Sigmoid colon (tissue), 7 donors: ENCODE data around the gene ANO2. TPM values are rescaled to one million over a fixed set of nuclear protein-coding genes. Genes with fewer than 3 reads are reported as not detected.

Source experiments
- DNase-seq: peaks from one replicate; pipeline ENCODE4 v3.0.0-alpha.2; 2019
- H3K27ac ChIP-seq, 4 donors: fragments of 200-600 bp; sonication (generic); one replicate each; pipeline ENCODE4 v1.5.1; 2016 to 2019; ENCODE audit warnings: mild to moderate bottlenecking in 1 of 4
- H3K27me3 ChIP-seq, 3 donors: fragments of 200-600 bp; sonication (generic); one replicate each; pipeline ENCODE4 v1.5.1; 2019; ENCODE audit warnings: mild to moderate bottlenecking in 1 of 3
- H3K36me3 ChIP-seq, 4 donors: fragments of 200-600 bp; sonication (generic); one replicate each; pipeline ENCODE4 v1.5.1; 2016 to 2019
- H3K4me1 ChIP-seq, 4 donors: fragments of 200-600 bp; sonication (generic); one replicate each; pipeline ENCODE4 v1.5.1; 2017 to 2019
- H3K4me3 ChIP-seq, 4 donors: fragments of 200-600 bp; sonication (generic); one replicate each; pipeline ENCODE4 v1.5.1; 2017 to 2019; ENCODE audit warnings: mild to moderate bottlenecking in 2 of 4, moderate library complexity in 1 of 4
- H3K9me3 ChIP-seq, 4 donors: fragments of 200-600 bp in 3 of 4; sonication (generic) in 3 of 4; one replicate each; pipeline versions ENCODE4 v1.5.1 to v1.6.1; 2013 to 2019
- EP300 ChIP-seq, 4 donors: sonication (generic); formaldehyde crosslinking; IDR thresholded peaks; one replicate each; pipeline ENCODE4 v1.6.1; 2017; ENCODE audit warnings: antibody characterized with exemption in 4 of 4
- POLR2A ChIP-seq, 2 donors: fragments of 450-650 bp; IDR thresholded peaks; one replicate each; pipeline ENCODE4 v1.6.1; 2016; ENCODE audit warnings: antibody characterized with exemption in 2 of 2, mild to moderate bottlenecking in 2 of 2, moderate library complexity in 2 of 2
- POLR2AphosphoS5 ChIP-seq, 4 donors: sonication (generic); formaldehyde crosslinking; IDR thresholded peaks; one replicate each; pipeline ENCODE4 v1.6.1; 2017; ENCODE audit warnings: antibody characterized with exemption in 4 of 4
- WGBS, 2 donors: extraction: QIAGEN DNeasy Blood & Tissue Kit; methylation state at CpG; one replicate each; pipeline ENCODE4 v1.1.7; 2013; 5-methylcytosine and 5-hydroxymethylcytosine counted together
- intact Hi-C: fragments of 100-400 bp; cut with DNase I; formaldehyde crosslinking; loops from one replicate; pipeline ENCODE4 v1.15.1; 2023
- polyA plus RNA-seq, 3 donors: library from polyadenylated mRNA; stranded (reverse); fragments of 200-250 nt; gene quantifications; one replicate each; pipeline ENCODE4 v1.2.3, GENCODE V29; 2013
- total RNA-seq, 4 donors: library from RNA; depleted of rRNA; stranded (reverse); fragments of >200 nt; gene quantifications; one replicate each; pipeline ENCODE4 v1.1.0, GENCODE V29; 2016
- TF ChIP-seq, protein P1 (sequence below), 4 experiments: fragments of 450-650 bp in 3 of 4; fragments of 200-600 bp in 1 of 4; IDR thresholded peaks; one replicate each; pipeline ENCODE4 v1.5.1; 2016 to 2019; ENCODE audit warnings: antibody characterized with exemption in 4 of 4, mild to moderate bottlenecking in 3 of 4, moderate library complexity in 2 of 4
- donor health status: healthy with polysubstance abuse.
- donor health status: Bipolar disorder and iron deficiency.
- donor health status: healthy.

Gene ANO2
- total and polyA plus RNA-seq, 7 donors, result 0.46 to 4.3 (median 1.8) TPM; not detected in 1

DNA sequence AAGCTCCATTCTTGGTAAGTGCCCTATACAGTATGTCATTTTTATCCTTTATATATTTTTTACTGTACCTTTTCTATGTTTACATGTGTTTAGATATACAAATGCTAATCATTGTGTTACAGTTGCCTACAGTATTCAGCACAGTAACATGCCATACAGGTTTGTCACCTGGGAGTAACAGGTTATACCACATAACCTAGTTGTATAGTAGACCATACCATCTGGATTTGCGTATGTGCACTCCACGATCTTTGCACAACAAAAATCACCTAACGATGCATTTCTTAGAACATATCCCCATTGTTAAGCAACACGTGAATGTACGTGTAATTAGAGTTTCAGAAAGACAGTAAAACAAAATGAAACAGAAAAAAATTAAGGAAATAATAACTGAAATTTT is 11.9 kb upstream of the ANO2 start:
- H3K36me3 ChIP-seq, result no peaks in the 10 kb centered on the region
- TF ChIP-seq POLR2A (IDR thresholded peaks at IDR 0.05) (no peak), POLR2AphosphoS5 (IDR thresholded peaks at IDR 0.05) (no peak), EP300 (IDR thresholded peaks at IDR 0.05) (no peak)
- TF ChIP-seq, protein P1, sequence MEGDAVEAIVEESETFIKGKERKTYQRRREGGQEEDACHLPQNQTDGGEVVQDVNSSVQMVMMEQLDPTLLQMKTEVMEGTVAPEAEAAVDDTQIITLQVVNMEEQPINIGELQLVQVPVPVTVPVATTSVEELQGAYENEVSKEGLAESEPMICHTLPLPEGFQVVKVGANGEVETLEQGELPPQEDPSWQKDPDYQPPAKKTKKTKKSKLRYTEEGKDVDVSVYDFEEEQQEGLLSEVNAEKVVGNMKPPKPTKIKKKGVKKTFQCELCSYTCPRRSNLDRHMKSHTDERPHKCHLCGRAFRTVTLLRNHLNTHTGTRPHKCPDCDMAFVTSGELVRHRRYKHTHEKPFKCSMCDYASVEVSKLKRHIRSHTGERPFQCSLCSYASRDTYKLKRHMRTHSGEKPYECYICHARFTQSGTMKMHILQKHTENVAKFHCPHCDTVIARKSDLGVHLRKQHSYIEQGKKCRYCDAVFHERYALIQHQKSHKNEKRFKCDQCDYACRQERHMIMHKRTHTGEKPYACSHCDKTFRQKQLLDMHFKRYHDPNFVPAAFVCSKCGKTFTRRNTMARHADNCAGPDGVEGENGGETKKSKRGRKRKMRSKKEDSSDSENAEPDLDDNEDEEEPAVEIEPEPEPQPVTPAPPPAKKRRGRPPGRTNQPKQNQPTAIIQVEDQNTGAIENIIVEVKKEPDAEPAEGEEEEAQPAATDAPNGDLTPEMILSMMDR (IDR thresholded peaks at IDR 0.05), result no peak
- no peaks in the 10 kb centered on the region for H3K27me3 ChIP-seq
- no peak overlapping the region for H3K27ac ChIP-seq
- no peaks in the 10 kb centered on the region for H3K4me1 ChIP-seq
- intact Hi-C loops, result no loop called here
- no peaks in the 10 kb centered on the region for H3K9me3 ChIP-seq
- WGBS, 2 donors, result 89 to 96% methylated on average over 5 of the region's 5 CpGs
- H3K4me3 ChIP-seq, result no peak overlapping the region
- no peak for DNase-seq

DNA sequence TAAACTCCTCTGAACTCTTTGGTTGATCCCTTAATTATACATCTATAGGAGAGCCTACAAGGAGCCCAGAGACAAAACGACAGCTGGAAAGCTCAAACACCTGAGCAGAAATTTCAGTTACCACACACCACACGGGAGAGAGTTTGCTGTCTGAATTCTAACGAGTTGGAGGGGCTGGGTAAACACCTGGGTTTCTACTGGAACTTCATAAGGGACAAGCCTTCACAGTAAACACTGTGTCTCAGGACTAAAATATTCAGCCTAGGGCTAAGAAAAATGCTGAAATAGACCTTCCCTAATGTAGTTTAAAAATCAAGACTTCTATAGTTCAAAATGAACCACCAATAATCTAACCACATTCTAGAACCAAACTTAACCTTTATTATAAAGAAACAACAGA is 9.6 kb upstream of the ANO2 start:
- no peak overlapping the region for H3K27ac ChIP-seq
- WGBS, 2 donors, result 16 to 47% methylated on average over 3 of the region's 3 CpGs
- H3K36me3 ChIP-seq, result no peaks in the 10 kb centered on the region
- peaks cover 0 to 5% (median 0%) of the 10 kb centered on the region in 3 donors for H3K27me3 ChIP-seq
- no peaks in the 10 kb centered on the region for H3K9me3 ChIP-seq
- intact Hi-C loops, result no loop called here
- DNase-seq, result no peak
- TF ChIP-seq POLR2AphosphoS5 (IDR thresholded peaks at IDR 0.05), result no peak
- TF ChIP-seq EP300 (IDR thresholded peaks at IDR 0.05), result no peak
- no peak for TF ChIP-seq POLR2A (IDR thresholded peaks at IDR 0.05)
- TF ChIP-seq, protein P1 (IDR thresholded peaks at IDR 0.05), result no peak
- no peaks in the 10 kb centered on the region for H3K4me1 ChIP-seq
- H3K4me3 ChIP-seq, result no peak overlapping the region

DNA sequence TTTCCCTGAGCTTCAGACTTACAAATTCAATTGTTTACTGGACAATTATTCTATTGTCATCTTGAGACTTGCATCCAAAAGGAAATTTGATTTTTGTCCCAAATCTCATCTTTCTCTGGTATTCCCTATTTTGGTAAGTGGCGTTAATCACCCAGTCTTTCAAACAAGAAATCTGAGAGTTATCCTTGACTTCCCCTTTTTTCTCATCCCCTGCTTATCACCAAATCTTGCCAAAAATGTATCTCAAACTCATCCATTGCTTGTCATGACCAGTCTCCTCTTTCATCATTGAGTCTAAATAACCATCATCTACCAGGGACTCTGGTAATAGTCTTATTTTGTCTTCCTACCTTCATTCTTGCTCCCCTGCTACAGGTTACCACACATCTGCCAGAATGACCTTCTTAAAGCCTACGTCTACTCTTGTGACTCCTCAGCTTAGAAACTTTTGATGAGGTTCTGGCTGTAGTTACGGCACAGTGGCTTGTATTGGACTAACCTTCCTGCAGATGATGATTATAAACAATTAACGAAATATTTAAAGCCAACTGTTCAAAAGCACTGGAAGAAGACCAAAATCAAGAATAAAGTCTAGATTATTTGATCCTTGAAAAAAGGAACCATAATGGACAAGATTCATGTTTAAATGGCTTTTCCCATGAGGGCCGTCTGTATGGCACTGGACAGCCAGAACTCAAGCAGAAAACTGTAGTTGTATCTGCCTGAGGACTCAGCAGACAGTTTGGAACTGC is 9.0 kb upstream of the ANO2 start:
- no peaks in the 10 kb centered on the region for H3K4me1 ChIP-seq
- intact Hi-C loops, result no loop called here
- H3K27me3 ChIP-seq, result peaks cover 0 to 12% (median 2%) of the 10 kb centered on the region in 3 donors
- H3K27ac ChIP-seq, result no peak overlapping the region
- DNase-seq, result no peak
- TF ChIP-seq POLR2A (IDR thresholded peaks at IDR 0.05), result no peak
- TF ChIP-seq, protein P1 (IDR thresholded peaks at IDR 0.05), result no peak
- no peak for TF ChIP-seq EP300 (IDR thresholded peaks at IDR 0.05)
- no peak for TF ChIP-seq POLR2AphosphoS5 (IDR thresholded peaks at IDR 0.05)
- H3K4me3 ChIP-seq, result no peak overlapping the region
- no peaks in the 10 kb centered on the region for H3K9me3 ChIP-seq
- 80 to 81% methylated on average over 5 of the region's 5 CpGs for WGBS, 2 donors
- no peaks in the 10 kb centered on the region for H3K36me3 ChIP-seq

DNA sequence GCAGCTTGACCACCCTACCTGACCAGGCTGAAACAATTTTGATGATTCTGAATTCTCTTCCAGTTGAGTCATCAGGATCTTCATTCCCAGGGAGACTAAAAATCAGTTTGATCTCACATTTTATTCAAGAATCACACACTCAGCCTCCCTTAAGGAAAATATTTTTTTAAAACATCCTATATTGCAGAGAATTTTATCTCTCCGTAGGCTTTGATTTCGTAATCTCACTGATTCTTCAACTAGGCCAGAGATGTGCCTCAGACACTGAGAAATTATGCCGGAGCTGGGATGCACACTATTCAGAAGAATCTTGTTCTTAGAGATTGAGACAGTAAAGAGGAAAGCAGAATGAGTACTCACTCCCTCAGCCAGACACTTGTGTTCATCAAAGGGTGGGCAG is 7.0 kb upstream of the ANO2 start:
- H3K9me3 ChIP-seq, result no peaks in the 10 kb centered on the region
- DNase-seq, result no peak
- H3K27ac ChIP-seq, result no peak overlapping the region
- no peaks in the 10 kb centered on the region for H3K4me1 ChIP-seq
- H3K27me3 ChIP-seq, result peaks cover 0 to 28% (median 13%) of the 10 kb centered on the region in 3 donors
- no peak overlapping the region for H3K4me3 ChIP-seq
- 91% methylated on average over 3 of the region's 3 CpGs for WGBS, 2 donors
- intact Hi-C loops, result no loop called here
- H3K36me3 ChIP-seq, result no peaks in the 10 kb centered on the region
- no peak for TF ChIP-seq POLR2A (IDR thresholded peaks at IDR 0.05)
- TF ChIP-seq EP300 (IDR thresholded peaks at IDR 0.05), result no peak
- TF ChIP-seq, protein P1 (IDR thresholded peaks at IDR 0.05), result no peak
- TF ChIP-seq POLR2AphosphoS5 (IDR thresholded peaks at IDR 0.05), result no peak
